ENCODE measurements around the gene MEG3.

Gene MEG3

DNA sequence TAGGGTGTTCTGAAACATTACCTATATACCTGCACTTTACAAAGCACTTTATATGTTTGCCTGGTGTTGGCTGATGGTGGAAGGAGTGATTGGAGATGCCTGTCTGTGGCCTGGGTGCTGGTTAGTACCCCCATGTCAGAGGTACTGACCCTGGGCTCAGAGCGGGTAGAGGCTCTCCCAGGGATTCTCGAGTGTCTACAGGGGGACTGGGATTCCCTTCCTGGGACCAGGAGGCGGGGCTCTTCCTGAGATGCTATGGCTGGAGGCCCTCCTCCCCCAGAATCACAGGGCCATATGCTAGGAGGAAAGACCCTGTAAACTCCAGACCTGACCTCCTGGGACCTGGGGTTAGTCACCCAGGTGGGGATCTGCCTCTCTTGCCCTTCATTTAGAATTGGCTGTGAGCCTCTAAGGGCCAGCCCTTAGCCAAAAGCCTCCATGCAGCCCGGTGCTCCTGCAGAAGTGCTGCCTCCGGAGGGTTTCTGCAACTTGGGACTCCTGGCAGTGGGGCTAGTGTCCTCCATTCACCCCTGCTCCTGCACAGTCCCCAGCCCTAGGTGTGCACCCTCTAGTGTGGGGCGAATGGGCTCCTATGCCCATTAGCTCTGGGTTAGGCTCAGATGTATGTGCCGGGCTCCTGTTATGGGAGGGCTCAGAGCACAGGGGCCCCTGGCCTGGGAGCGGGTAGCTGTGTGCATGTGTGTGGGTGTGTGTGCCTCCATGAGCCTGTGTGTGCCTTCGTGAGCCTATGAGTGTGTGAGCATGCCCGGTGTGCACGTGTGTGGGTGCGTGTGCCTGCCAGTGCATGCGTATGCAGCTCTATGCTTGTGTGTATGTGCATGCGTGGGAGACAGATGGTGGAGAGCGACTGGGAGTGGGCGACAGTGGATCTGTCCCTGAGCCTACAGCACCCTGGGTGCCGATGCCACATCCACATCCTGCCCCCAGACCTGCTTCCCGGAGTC is 41.0 kb downstream of the MEG3 start:
- no peak for DNase-seq

DNA sequence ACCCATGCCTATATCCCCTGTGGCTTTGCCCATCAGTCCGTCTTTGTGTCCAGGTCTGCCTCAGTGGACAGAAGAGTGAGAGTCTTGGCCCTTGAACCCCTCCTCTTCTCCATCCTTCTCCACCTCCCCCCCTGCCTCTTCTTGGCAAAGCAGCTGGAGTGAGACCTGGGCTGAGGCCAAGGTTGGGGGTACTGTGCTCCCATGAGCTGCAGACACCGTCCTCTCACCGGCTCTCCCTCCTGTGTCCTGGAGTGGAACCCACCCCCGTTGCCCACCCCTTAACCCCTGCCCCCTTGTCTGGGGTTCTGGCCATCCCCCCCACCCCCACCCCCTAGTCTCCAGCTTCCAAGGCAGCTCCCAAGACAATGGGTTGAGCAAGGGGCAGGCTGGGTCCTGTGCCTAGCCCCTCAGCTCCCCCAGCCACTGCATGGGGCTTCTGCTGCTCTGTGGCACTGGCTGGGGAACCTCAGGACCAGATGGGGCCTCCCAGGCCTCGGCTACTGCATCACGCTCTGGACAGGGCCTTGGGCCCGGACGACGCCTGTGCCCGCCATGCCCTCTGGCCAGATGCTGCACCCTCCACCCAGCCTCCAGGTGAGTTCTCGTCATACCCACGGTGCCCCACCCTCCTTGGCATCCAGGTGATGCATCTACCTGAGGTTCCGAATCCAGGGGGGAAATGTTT is 41.9 kb downstream of the MEG3 start:
- DNase-seq: no peak

DNA sequence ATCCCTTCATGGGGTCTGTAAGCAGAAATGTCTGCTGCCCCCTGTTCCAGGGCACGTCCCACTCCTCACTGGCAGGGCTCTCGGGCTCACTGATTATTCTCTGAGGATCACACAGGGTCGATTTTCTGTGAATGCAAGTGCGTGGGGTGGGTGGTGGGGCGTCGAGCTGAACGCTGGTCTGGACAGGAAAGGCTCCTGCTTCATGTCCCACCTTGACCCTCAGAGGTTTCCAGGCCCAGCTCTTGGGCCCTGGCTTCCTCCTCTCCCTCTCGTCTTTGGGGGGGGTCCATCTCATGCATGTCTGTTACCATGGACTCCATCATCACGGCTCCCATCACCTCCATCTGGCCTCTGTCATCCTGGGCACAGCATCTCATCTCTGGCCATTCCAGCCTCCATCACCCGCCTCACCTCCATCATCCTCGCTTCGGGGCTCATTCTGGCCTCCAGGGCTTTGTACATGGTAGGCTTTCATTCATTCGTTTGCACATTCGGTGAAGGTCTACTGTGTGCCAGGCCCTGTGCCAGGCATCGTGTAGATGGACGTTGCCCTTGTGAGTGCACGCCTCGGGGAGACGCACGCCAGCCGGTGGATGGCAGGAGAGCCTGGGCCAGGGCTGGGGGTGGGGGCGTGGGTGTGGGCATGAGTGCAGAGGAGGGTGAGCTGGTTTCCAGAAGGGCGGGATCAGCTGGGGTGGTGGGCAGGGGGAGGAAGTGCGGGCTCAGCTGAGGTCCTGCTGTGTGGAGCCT is 42.9 kb downstream of the MEG3 start:
- DNase-seq: no peak

DNA sequence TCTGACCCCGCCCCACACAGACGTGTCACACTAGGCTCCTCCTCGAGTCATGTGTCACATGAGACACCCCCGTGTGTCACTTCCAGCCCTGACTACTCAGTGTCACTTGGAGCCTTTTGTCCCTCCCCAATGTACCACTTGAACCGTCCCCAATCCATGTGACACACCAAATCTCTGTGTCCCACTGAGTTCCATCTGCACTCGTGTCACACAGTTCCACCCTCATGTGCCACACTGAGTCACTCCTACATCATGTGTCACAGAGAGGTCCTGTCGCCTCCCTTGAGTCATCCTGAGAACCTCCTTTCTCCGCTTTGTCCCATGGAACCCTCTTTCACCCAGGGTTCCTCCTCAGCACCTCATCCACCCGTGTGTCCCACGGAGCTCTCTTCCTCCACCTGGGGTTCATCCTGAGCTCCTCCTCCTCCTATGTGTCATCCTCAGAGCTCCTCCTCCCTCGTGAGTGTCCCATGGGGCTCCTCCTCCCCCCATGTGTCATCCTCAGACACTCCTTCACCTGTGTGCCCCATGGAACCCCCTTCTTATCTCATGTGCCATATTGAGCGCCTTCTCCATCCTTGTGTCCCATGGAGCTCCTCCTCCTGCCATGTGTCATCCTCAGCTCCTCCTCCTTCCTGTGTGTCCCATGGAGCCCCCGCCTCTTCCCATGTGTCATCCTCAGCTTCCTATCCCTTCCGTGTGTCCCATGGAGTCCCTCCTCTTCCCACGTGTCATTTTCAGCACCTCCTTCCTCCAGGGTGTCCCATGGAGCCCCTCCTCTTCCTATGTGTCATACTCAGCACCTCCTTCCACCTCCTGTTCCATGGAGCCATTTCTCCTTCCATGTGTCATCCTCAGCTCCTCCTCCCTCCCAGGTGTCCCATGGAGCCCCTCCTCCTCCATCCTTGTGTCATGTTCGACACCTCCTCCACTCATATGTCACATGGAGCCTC is 45.6 kb downstream of the MEG3 start:
- DNase-seq: peak; percentile 62

DNA sequence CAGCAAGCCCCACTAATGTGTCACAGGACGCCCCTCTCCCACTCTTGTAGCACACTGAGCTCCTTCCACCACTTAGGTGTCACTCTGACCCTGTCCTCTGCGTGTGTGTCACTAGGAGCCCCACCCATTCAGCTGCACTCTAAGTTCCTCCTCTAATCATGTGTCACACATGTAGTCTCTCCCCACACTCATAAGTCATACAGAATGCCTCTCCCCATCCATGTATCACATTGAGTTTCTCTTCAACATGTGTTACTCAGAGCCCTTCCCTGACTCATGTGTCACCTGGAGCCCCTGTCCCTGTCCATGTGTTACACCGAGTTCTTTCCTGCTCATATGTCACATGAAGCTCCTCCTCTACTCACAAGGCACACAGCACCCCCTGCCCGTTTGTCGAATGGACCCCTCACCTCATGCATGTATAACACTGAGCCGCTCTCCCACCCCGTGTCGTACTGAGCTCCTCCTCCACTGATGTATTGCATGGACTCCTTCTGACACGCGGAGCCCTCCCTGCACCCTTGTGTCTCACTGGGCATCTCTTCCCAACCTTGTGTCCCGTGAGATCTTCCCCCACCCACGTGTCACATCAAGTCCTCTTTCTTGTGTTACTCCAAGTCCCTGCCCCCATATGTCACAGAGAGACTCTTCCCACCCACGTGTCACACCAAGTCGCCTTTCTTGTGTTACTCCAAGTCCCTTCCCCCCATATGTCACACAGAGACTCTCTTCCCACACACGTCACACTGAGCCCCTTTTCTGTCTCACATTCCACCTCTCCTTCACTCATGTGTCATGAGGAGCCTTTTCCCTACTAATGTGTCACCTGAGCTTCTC is 46.6 kb downstream of the MEG3 start:
- peak; percentile 28 for DNase-seq

DNA sequence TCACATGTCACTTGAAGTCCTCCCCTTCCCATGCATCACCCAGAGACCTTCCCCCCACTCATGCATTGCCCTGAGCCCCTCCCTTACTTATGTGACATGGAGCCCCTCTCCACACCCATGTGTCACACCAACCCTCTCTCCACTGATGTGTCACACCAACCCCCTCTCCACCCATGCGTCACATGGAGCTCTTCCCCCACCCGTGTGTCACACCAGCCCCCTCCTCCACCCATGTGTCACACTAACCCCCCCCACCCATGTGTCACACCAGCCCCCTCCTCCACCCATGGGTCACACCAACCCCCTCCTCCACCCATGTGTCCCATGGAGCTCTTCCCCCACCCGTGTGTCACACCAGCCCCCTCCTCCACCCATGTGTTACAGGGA is 47.2 kb downstream of the MEG3 start:
- no peak for DNase-seq

DNA sequence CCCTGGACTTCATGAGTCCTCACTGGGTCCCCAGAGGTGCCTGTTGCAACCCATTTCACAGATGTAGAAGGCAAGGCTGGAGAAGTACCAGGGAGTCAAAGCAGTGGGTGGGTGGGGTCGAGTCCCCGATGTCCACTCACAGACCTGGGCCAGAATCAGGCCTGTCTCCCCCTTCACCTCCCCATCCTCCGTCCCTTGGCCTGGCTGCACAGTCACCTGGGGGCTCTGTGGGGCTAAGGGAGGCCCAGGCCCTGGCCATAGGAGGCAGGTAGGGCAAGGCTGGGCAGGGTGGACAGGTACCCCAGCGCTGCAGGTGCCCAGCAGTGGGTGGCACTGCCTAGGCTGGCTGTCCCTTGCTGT is 48.1 kb downstream of the MEG3 start:
- no peak for DNase-seq

DNA sequence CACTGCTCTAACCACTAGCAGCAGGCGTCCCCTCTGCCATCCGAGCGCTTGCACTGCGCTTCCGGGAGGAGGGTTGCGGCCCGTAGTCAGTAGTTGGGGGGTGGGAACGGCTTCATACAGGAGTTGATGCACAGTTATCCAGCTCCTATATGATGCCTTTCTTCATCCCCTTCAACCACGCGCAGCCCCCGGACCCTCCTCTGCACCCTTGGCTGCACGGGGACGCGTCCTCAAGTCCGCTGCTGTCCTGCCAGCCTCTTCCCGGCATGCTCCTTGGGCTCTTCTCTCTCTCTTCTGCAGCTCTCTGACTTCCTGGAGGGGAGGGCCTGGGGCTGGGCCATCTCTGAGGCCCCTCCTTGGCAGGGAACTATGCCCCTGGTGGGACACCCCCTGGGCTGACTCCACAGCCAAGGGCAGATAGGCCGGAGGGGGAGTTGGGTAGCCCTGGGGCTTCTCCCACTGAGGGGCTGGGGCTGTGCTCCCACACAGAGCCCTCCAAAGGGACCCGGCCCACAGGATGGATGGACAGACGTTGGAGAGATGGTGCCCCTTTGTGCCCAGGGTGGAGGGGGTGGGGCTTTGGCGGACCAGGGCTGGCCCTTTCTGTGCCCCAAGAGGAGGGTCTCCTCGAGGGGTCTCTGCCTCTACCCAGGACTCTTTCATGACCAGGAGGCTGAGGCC is 48.6 kb downstream of the MEG3 start:
- DNase-seq: no peak

DNA sequence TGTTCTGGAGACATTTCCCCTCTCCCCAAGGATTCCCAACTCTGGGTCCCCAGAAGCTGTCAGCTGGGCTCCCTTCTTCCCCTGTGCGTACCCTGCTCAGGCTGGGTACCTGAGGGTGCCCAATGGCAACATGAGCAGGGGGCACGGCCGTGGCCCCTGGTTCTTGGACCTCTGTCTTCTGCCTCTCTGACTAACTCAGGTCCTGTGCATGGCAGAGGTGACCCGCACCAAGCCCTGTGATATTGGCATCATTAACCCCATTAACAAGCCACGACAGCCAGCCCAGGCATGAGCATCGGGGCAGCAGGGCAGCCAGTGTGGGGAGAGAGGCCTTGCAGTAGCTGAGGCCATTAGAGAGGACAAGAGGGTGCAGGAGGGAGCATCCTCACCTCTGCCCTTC is 49.2 kb downstream of the MEG3 start:
- no peak for DNase-seq

DNA sequence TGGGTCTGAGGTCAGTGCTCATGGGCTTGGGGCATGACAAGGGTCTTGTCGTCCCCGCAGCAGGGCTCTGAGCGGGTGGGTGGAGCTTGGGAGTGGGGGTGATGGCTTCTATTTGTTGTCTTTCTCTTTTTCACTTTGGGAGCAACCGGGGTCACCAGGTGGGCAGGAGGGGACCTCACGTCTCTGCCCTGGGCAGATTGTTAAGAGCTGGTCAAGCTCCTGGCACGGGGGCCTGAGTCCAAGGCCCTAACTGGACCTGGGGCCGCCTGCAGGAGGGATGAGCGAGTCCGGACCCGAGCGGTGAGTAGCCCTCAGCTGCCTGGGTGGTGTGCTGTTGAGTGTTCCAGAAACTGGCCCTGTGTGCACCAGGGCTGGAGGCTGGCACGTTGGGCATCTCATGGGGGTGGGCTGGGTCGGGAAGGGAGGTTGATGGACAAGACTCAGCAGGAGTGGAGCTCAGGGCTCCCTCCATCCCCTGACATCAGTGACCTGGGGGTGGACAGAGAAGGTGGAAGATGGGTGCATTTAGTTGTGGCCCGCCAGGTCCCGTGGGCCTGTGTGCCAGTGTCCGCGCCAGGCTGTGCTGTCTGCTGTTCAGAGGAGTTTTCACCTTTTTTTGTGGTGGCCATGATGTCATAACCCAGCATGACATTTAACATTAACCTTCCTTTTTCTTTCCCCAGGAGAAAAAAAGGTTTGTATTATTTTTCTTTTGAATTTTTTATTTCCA is 50.1 kb downstream of the MEG3 start:
- no peak for DNase-seq

DNA sequence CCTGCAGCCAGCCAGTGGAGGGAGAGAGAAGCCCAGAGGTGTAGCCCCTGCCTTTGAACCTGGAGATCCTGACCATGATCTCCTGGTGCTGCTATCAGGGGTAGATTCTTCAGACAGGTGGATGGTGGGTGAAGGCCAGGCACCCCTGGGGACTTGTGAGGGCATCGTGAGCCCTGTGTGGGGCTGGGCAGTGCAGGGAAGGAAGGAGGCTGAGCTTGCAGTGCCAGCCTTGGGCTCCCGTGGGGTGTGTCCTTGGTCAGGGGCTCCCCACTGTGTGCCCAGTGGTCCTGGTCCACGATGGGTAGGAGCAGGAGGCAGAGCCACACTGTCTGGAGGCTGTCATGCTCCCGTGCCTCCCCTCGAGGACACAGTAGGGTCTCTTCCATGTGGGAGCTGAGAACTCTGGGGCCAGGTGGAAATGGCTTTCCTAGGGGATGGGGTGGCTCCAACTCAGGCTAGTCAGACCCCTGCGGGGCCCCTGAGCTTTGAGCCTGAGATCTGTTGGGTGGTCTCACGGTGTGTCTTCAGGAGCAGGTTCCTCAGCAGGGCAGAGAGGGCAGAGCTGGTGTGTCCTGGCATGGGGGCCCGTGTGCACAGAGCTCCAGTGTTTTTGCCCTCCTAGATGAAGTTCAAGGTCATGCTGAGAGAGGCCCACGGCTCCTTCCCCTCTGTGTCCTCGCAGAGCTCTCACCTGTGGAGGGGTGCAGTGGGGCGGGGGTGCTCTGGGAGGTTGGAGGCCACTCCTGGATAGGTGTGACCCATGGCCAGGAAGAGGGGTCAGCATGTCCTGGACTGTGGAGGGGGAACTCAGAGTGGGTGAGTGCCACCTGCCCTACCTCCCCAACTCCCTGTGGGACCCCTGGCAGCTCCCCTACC is 52.6 kb downstream of the MEG3 start:
- no peak for DNase-seq

DNA sequence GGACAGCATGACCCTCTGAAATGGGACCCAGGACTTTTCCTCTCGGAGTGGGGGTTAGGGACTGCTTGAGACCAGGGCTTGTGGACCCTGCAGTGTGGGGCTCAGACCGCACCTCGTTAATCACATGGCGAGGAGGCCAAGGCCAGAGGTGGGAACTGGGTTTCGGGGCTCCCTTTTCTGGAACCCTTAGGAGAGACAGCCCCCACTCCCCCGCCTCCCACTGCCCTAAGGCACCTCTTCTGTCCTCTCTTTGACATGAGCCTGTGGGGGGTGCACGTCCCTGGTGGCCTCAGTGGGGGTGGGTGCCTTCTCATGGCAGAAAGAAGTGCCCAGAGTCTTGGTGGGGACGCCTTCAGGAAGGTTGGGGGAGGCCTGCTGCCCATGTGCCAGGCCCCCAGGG is 53.3 kb downstream of the MEG3 start:
- no peak for DNase-seq

DNA sequence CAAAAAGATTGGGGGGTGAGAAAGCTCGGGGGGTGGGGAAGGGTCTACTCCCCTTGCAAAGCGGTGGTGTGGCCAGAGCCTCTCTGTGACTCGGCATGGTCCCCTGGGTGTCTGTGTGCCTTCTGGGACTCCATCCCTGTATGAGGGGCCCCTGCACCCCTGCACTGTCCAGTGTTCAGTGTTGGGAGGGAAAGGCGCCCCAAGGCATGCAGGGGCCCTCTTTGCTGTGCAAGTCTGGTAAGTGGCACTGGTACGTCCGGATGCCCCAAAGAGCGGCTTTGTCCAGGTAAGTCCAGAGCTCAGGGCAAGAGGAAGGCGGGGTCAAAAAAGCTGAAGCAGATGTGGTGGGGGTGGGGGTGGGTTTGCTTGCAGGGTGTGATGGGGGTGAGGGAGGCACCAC is 53.9 kb downstream of the MEG3 start:
- no peak for DNase-seq

DNA sequence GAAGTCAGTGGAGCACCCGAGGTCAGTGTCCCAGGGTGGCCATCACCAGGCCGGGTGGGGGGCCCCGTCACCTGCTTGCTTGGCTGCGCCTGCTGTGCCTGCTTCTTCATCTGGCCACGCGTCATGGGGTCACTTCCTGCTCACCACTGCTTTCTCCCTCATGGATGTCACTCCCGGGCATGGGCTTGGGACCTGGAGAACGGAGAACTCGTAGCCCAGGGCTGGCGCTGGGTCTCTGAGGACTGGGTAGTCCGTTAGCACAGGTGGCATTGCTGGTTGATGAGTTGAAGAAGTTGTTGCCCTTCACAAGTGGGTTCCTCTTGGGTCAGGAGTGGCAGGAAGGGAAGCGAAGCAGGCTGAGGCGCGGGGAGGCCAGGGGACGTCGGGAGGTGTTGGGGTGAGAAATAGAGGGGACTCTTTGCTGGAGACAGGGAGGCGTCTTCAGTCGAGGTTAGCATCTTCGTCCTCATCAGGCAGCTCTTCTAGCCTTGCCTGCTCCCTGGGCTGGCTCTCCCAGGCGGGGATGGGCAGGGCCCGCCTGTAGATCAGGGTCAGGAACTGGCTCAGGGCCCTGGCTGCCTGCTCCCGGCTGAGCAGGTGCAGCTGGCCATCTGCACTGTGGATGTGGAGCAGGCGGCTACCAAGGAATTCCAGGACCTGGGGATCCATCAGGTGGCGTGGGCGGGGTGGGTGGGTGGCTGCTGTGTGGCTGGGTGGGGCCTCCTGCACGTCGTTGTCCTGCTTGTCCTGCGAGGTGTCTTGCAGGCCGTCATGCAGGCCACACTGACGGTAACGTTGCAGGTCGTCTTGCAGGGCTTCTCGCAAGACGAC is 54.6 kb downstream of the MEG3 start:
- DNase-seq: no peak

DNA sequence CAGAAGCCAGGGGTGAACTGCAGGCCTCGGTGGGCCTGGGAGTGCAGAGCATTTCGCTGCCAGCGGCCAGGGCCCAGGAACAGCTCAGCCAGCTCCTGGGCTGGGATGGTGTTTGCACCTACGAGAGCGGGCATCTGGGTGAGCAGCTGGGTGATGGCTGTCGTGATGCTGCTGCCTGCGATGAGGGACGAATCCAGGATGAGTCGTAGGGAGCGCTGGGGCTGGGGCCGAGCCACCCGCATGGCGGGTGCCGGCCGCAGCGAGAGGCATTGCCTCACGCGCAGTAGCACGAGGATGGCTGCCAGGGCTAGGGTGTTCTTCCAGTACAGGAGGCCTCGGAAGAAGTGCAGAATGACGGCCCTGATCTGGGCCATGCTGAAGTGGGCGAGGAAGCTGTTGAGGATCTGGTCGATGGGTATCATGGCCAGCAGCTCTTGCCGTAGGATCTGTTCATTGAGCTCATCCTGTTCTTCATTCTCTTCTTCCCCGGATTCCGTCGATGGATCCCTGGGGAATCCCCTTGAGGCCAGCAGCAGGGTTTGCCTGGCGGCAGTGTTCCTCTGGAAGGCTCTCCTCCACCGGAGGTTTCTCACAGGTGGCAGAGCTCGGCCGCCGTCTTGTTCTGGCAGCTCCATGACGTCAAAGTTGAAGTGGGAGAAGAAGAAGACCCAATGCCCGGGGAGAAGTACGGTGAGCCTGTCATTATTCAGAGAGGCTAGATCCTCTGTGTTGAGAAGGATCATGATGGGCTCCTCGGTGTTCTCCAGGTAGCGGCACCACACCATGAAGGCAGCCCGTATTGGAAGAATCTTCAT is 55.5 kb downstream of the MEG3 start:
- DNase-seq: no peak

DNA sequence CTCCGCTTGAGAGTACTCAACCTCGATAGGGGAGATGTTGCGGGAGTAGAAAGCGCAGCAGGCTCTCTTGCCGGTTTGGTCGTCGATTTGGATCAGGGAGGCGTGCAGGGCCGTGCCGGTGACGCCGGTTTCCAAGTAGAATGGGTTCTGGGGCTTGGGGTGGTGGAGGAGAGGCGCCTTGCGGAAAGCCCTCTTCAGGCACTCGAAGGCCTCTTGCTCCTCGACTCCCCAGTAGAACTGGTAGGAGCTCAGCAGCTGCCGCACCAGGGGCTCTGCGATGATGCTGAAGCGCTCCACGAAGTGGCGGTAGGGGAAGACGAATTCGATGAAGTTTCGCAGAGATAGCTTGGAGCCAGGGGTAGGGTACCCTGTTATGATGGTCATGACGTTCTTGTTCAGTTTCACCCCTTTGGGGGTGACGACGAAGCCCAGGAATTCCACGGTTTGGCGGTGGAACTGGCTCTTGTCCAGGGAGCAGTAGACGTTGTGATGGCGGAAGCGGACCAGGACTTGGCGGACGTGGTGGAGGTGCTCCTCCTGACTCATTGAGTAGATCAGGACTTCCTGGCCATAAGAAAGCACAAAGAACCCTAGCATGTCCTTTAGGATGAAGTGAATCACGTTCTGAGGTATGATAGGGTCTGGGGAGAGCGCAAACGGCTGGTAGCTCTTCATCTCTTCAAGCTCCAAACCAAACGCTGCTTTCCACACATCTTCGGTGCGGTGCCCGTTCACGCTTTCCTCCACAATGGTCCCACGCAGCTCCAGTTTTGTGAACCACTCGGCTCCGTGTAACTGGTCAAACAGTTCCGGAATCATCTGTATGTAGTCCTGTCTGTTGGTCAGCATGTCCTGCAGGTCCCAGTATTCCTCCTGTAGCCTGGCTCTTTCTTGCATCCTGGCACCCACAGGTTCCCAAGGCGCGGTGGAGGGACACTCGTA is 56.4 kb downstream of the MEG3 start:
- no peak for DNase-seq
